Fibroblast of skin of right quadriceps (primary cell): ENCODE measurements around the gene CREB3L1.

ENCODE experiments used
- DNase-seq: peaks from one replicate; pipeline ENCODE4 v3.0.0-alpha.2; 2013

CREB3L1 gene

GRCh38 chr11:46330563-46331281, 53.3 kb downstream of the CREB3L1 start:
- no peak for DNase-seq

- DNase-seq, result no peak
Observed at GRCh38 chr11:46331282-46331984, 54.0 kb downstream of the CREB3L1 start.

- no peak for DNase-seq
Observed at GRCh38 chr11:46332093-46332567, 54.7 kb downstream of the CREB3L1 start.

- DNase-seq, result no peak
Observed at GRCh38 chr11:46332568-46333393, 55.3 kb downstream of the CREB3L1 start.

GRCh38 chr11:46333394-46333947, 56.0 kb downstream of the CREB3L1 start:
- DNase-seq, result no peak

- no peak for DNase-seq
Observed at GRCh38 chr11:46334211-46334610, 56.7 kb downstream of the CREB3L1 start.

- no peak for DNase-seq
Observed at GRCh38 chr11:46335271-46335670, 57.8 kb downstream of the CREB3L1 start.

GRCh38 chr11:46335890-46336562, 58.6 kb downstream of the CREB3L1 start:
- DNase-seq, result no peak

- DNase-seq, result no peak
Observed at GRCh38 chr11:46336563-46337180, 59.2 kb downstream of the CREB3L1 start.

- no peak for DNase-seq
Observed at GRCh38 chr11:46337626-46338345, 60.3 kb downstream of the CREB3L1 start.

- no peak for DNase-seq
Observed at GRCh38 chr11:46338636-46338987, 61.1 kb downstream of the CREB3L1 start.

GRCh38 chr11:46338988-46339666, 61.7 kb downstream of the CREB3L1 start:
- DNase-seq, result no peak

- DNase-seq, result no peak
Observed at GRCh38 chr11:46339816-46340215, 62.4 kb downstream of the CREB3L1 start.

- no peak for DNase-seq
Observed at GRCh38 chr11:46341454-46341853, 64.0 kb downstream of the CREB3L1 start.

- no peak for DNase-seq
Observed at GRCh38 chr11:46342239-46342638, 64.8 kb downstream of the CREB3L1 start.

GRCh38 chr11:46343520-46343919, 66.1 kb downstream of the CREB3L1 start:
- no peak for DNase-seq

GRCh38 chr11:46345131-46345597, 67.7 kb downstream of the CREB3L1 start:
- no peak for DNase-seq

GRCh38 chr11:46345881-46346484, 68.5 kb downstream of the CREB3L1 start:
- no peak for DNase-seq

GRCh38 chr11:46346886-46347636, 69.6 kb downstream of the CREB3L1 start, which contains the start of gene DGKZ:
Gene DGKZ (plus strand): TSS chr11:46347463. CDS start chr11:46347660, 197 bp downstream.
- peak; percentile 83 for DNase-seq
